ENCODE measurements around the gene INPP5A. TPM values are rescaled to one million over a fixed set of nuclear protein-coding genes. Genes with fewer than 3 reads are reported as not detected.
"Not testable (repeated sequence)": the region's sequence is repeated elsewhere in the genome, so short reads cannot be mapped to it uniquely, and the experiment has no call there.

INPP5A gene
- polyA plus RNA-seq, 3 donors from 2014 or later = 0.30 to 1.7 (median 0.48) TPM

- no peak overlapping the region for H3K27ac Mint-ChIP-seq
- DNase-seq = no peak
- H3K4me3 Mint-ChIP-seq = no peak overlapping the region
- peaks cover 0 to 7% (median 0%) of the 10 kb centered on the region in 3 donors for H3K27me3 Mint-ChIP-seq (ENCODE audit: low read depth in 3 of 3)
- H3K9me3 Mint-ChIP-seq = no peaks in the 10 kb centered on the region
- H3K36me3 Mint-ChIP-seq = peaks cover 0 to 10% (median 6%) of the 10 kb centered on the region in 3 donors
- H3K4me1 Mint-ChIP-seq = peaks cover 0 to 4% of the 10 kb centered on the region in 2 donors
These were observed 231.0 kb downstream of the INPP5A start for GRCh38 chr10:132768346-132769248.

GRCh38 chr10:132770061-132771021 is 232.8 kb downstream of the INPP5A start:
- no peaks in the 10 kb centered on the region for H3K4me1 Mint-ChIP-seq
- H3K4me3 Mint-ChIP-seq = no peak overlapping the region
- H3K27ac Mint-ChIP-seq = no peak overlapping the region

GRCh38 chr10:132772816-132773215 is 235.2 kb downstream of the INPP5A start:
- H3K27me3 Mint-ChIP-seq (ENCODE audit: low read depth in 3 of 3); H3K9me3 Mint-ChIP-seq; H3K4me3 Mint-ChIP-seq; H3K27ac Mint-ChIP-seq; H3K4me1 Mint-ChIP-seq; DNase-seq; H3K36me3 Mint-ChIP-seq: not testable (repeated sequence)

More at GRCh38 chr10:132770061-132771021, 232.8 kb downstream of the INPP5A start:
- Mint-ChIP-seq H3K36me3 (peaks cover 0 to 10% (median 6%) of the 10 kb centered on the region in 3 donors), H3K9me3 (no peaks in the 10 kb centered on the region), H3K27me3 (ENCODE audit: low read depth in 3 of 3) (peaks cover 0 to 3% (median 0%) of the 10 kb centered on the region in 3 donors)
- no peak for DNase-seq

- peak overlapping the region in 2 of 6 donors; percentile 50 to 57 for H3K27ac Mint-ChIP-seq
- H3K9me3 Mint-ChIP-seq = no peaks in the 10 kb centered on the region
These were observed 236.8 kb downstream of the INPP5A start for GRCh38 chr10:132774181-132774901.

GRCh38 chr10:132774902-132775863 is 237.6 kb downstream of the INPP5A start:
- no peaks in the 10 kb centered on the region for H3K4me1 Mint-ChIP-seq
- no peak overlapping the region for H3K4me3 Mint-ChIP-seq
- H3K27ac Mint-ChIP-seq = no peak overlapping the region
- no peaks in the 10 kb centered on the region for H3K9me3 Mint-ChIP-seq
- no peaks in the 10 kb centered on the region for H3K27me3 Mint-ChIP-seq (ENCODE audit: low read depth in 3 of 3)
- H3K36me3 Mint-ChIP-seq = peaks cover 0 to 4% (median 3%) of the 10 kb centered on the region in 3 donors
- no peak for DNase-seq

More at GRCh38 chr10:132774181-132774901, 236.8 kb downstream of the INPP5A start:
- Mint-ChIP-seq H3K36me3 (peaks cover 0 to 4% (median 0%) of the 10 kb centered on the region in 3 donors), H3K4me1 (no peaks in the 10 kb centered on the region), H3K27me3 (ENCODE audit: low read depth in 3 of 3) (no peaks in the 10 kb centered on the region), H3K4me3 (peak overlapping the region in 1 of 5 donors; percentile 48)
- DNase-seq = no peak

- DNase-seq = no peak
- H3K4me1 Mint-ChIP-seq = no peaks in the 10 kb centered on the region
- H3K4me3 Mint-ChIP-seq = no peak overlapping the region
- peaks cover 2 to 5% (median 4%) of the 10 kb centered on the region in 3 donors for H3K36me3 Mint-ChIP-seq
- no peak overlapping the region for H3K27ac Mint-ChIP-seq
- no peaks in the 10 kb centered on the region for H3K27me3 Mint-ChIP-seq (ENCODE audit: low read depth in 3 of 3)
- H3K9me3 Mint-ChIP-seq = no peaks in the 10 kb centered on the region
These were observed 238.6 kb downstream of the INPP5A start for GRCh38 chr10:132776186-132776585.

- H3K27me3 Mint-ChIP-seq (ENCODE audit: low read depth in 3 of 3) = no peaks in the 10 kb centered on the region
- peaks cover 4 to 7% (median 6%) of the 10 kb centered on the region in 3 donors for H3K36me3 Mint-ChIP-seq
- H3K4me1 Mint-ChIP-seq = no peaks in the 10 kb centered on the region
- H3K27ac Mint-ChIP-seq = no peak overlapping the region
- no peaks in the 10 kb centered on the region for H3K9me3 Mint-ChIP-seq
- no peak for DNase-seq
- no peak overlapping the region for H3K4me3 Mint-ChIP-seq
These were observed 239.2 kb downstream of the INPP5A start for GRCh38 chr10:132776821-132777220.

- H3K4me3 Mint-ChIP-seq = no peak overlapping the region
- no peak for DNase-seq
- H3K27me3 Mint-ChIP-seq (ENCODE audit: low read depth in 3 of 3) = no peaks in the 10 kb centered on the region
- H3K9me3 Mint-ChIP-seq = no peaks in the 10 kb centered on the region
- H3K4me1 Mint-ChIP-seq = no peaks in the 10 kb centered on the region
- peaks cover 4 to 10% (median 7%) of the 10 kb centered on the region in 3 donors for H3K36me3 Mint-ChIP-seq
- H3K27ac Mint-ChIP-seq = no peak overlapping the region
These were observed 239.9 kb downstream of the INPP5A start for GRCh38 chr10:132777441-132777840.

GRCh38 chr10:132779549-132780294 is 242.1 kb downstream of the INPP5A start:
- peaks cover 1 to 8% (median 6%) of the 10 kb centered on the region in 3 donors for H3K27me3 Mint-ChIP-seq (ENCODE audit: low read depth in 3 of 3)
- H3K36me3 Mint-ChIP-seq = peaks cover 10 to 22% (median 20%) of the 10 kb centered on the region in 3 donors
- no peak overlapping the region for H3K4me3 Mint-ChIP-seq

GRCh38 chr10:132780356-132780755 is 242.8 kb downstream of the INPP5A start:
- Mint-ChIP-seq H3K4me1 (peaks cover 0 to 2% of the 10 kb centered on the region in 2 donors), H3K27ac (no peak overlapping the region), H3K36me3 (peaks cover 10 to 22% (median 20%) of the 10 kb centered on the region in 3 donors), H3K9me3 (no peaks in the 10 kb centered on the region), H3K27me3 (ENCODE audit: low read depth in 3 of 3) (peaks cover 1 to 8% (median 6%) of the 10 kb centered on the region in 3 donors), H3K4me3 (no peak overlapping the region)
- no peak for DNase-seq

More at GRCh38 chr10:132779549-132780294, 242.1 kb downstream of the INPP5A start:
- no peak overlapping the region for H3K27ac Mint-ChIP-seq
- peaks cover 0 to 2% of the 10 kb centered on the region in 2 donors for H3K4me1 Mint-ChIP-seq
- no peak for DNase-seq
- no peaks in the 10 kb centered on the region for H3K9me3 Mint-ChIP-seq

GRCh38 chr10:132781556-132781955 is 244.0 kb downstream of the INPP5A start:
- Mint-ChIP-seq H3K4me3 (no peak overlapping the region), H3K27ac (no peak overlapping the region), H3K9me3 (no peaks in the 10 kb centered on the region), H3K36me3 (peaks cover 10 to 22% (median 20%) of the 10 kb centered on the region in 3 donors), H3K4me1 (peaks cover 0 to 2% of the 10 kb centered on the region in 2 donors), H3K27me3 (ENCODE audit: low read depth in 3 of 3) (peaks cover 1 to 8% (median 6%) of the 10 kb centered on the region in 3 donors)
- no peak for DNase-seq
